ENCODE data around the gene SDC3.

SDC3 gene

GRCh38 chr1:30883389-30884172 is 25.0 kb downstream of the SDC3 start:
- TF ChIP-seq CTCF (IDR thresholded peaks at IDR 0.05; ENCODE audit: low read depth, low read length, missing control alignments), result no peak
- no peak for DNase-seq (ENCODE audit: extremely low read depth, low read depth)
- H3K4me3 ChIP-seq (replicated peaks; ENCODE audit: low read depth, low read length), result no peak overlapping the region

- no peak for TF ChIP-seq CTCF (IDR thresholded peaks at IDR 0.05; ENCODE audit: low read depth, low read length, missing control alignments)
- H3K4me3 ChIP-seq (replicated peaks; ENCODE audit: low read depth, low read length), result no peak overlapping the region
- DNase-seq (ENCODE audit: extremely low read depth, low read depth), result no peak
These were observed 25.7 kb downstream of the SDC3 start for GRCh38 chr1:30882678-30883388.

GRCh38 chr1:30881319-30882181 is 27.0 kb downstream of the SDC3 start:
- TF ChIP-seq CTCF (IDR thresholded peaks at IDR 0.05; ENCODE audit: low read depth, low read length, missing control alignments), result no peak
- H3K4me3 ChIP-seq (replicated peaks; ENCODE audit: low read depth, low read length), result no peak overlapping the region
- DNase-seq (ENCODE audit: extremely low read depth, low read depth), result no peak

- DNase-seq (ENCODE audit: extremely low read depth, low read depth), result no peak
- TF ChIP-seq CTCF (IDR thresholded peaks at IDR 0.05; ENCODE audit: low read depth, low read length, missing control alignments), result no peak
- H3K4me3 ChIP-seq (replicated peaks; ENCODE audit: low read depth, low read length), result no peak overlapping the region
These were observed 27.8 kb downstream of the SDC3 start for GRCh38 chr1:30880678-30881318.

- no peak for DNase-seq (ENCODE audit: extremely low read depth, low read depth)
- H3K4me3 ChIP-seq (replicated peaks; ENCODE audit: low read depth, low read length), result no peak overlapping the region
- TF ChIP-seq CTCF (IDR thresholded peaks at IDR 0.05; ENCODE audit: low read depth, low read length, missing control alignments), result no peak
These were observed 28.4 kb downstream of the SDC3 start for GRCh38 chr1:30879940-30880677.
